CD4-positive, alpha-beta T cell treated with Interferon gamma for 1 hour (primary cell): ENCODE results near the gene SOHLH2.

Experiments
- DNase-seq: peaks from one replicate; pipeline ENCODE4 v3.0.0-alpha.2; 2020

SOHLH2 gene

GRCh38 chr13:36183901-36184300 is 30.5 kb downstream of the SOHLH2 start:
- DNase-seq = no peak

DNA sequence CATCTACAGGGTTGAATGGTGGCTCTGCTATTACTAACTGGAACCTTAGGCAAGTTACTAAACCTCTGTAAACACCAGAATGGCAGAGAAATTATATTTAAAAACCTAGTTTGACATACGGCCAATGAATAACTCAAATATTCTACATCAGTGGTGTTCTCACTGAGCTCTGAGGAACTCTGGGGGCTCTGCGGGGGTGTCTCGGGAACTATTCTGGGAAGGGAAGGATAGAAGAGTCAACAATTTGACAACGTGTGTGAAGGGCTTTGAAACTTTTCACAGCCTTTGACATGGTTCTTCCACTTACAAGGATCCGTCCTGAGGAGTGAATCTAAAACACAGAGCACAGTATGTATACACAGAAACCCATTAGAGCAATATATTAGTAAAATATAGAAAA is 38.7 kb downstream of the SOHLH2 start:
- DNase-seq = no peak

GRCh38 chr13:36174923-36175322 is 39.4 kb downstream of the SOHLH2 start:
- no peak for DNase-seq

DNA sequence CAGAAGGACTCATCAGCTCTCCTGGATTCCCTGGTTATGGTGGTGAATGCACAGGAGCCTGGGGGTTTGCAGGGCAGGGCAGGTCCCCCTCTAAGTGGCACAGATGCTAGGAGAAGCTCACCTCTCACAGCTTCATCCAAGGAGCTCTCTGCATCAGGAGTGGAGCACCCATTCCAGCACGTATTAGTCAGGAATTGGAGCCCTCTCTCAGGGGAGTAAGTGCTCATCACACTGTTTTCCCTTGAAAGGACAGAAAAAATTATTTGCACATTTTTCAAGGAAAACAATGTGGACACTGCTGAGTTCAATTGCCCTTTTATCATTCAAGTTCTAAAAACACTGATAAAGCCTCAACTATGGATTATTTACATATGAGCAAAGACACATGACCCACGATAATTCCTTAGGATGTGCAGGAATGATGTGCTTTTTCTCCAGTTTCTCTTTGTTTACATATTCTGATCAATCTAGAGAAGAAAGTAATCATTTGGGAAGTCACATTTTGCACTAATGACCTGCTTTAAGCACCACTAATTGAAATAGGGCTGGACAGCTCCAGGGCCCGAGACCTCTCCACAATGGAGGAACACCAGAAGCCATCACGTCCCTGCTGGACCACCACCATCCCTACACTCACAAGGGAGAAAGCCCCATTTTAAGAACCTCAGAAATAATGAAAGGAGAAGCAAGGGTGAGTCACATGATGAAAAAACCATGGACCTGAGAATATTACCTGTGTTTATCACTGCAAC is 40.6 kb downstream of the SOHLH2 start:
- no peak for DNase-seq

DNA sequence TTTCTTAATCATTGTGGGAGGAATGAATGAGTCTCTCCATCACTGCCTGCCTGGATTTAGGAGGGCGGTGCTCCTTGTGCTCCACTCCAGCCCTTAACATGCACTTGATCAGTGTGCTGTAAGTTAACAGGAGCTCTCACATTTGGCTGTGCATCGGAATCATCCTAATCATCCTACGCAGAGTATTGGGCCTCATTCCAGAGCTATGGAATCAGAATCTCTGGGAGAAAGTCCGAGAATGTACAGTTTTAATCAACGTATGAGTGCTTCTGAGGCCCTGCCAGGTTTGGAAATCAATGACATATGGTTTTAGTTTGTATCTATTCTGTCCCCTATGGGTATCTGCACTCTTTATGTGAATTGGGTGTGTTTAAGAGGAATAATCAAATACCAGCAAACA is 48.3 kb downstream of the SOHLH2 start:
- DNase-seq = no peak

- DNase-seq = no peak
Measured at GRCh38 chr13:36163809-36164308, 50.5 kb downstream of the SOHLH2 start.

- DNase-seq = no peak
Measured at GRCh38 chr13:36163286-36163685, 51.1 kb downstream of the SOHLH2 start.

DNA sequence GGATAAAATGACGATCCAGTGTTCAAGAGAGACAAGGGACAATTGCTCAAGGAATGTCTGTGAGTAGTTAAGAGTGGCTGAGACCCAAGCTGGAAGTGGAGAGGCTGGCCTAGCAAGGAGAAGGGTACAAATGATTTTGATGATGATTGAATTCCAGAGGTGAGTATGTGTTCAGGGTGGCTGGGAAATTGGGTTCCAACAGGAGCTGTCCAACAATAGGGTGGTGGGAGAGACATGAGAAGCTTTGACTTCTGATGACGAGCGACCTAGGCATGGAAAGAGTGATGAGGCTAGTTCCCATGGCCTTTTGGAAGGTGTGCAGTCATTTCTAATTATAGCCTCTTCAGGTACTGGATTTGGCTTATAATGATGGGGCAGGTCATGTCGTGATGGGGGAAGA is 54.1 kb downstream of the SOHLH2 start:
- no peak for DNase-seq

GRCh38 chr13:36158611-36159010 is 55.7 kb downstream of the SOHLH2 start:
- DNase-seq = no peak

- DNase-seq = no peak
Measured at GRCh38 chr13:36157480-36157879, 56.9 kb downstream of the SOHLH2 start.

DNA sequence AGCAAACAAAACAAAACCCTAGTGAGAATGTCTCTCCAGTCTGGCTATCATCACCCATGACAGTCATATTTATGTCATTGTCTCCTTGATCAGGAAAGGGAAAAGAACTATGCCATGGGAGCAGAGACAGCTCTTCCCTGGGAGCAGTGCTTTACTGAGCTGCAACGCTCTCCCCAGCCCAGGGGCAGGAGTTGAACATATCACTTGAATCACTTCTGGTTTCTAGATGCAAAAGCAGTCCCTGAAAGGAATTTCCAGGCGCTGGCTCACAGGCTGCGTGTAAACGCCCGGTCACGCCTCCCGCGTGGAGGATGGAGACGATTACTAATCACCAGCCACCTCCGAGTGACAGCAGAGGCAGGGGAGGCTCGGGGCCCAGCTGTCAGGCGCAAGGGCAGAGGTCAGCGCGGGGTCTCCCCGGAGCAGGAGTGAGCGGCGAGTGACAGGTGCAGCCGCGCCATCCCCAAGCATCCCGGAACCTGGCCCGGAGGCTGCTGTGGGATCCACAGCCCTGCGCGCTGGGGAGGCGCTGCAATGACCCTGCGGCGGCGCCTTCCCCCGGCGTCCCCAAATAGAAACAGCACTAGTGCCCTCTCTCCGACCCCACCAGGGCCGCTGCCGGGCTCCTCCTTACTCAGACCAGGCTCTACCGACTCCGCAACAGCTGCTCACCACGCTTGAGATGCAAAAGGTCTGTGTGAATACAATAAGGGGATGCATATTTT is 59.6 kb downstream of the SOHLH2 start:
- DNase-seq = no peak

- DNase-seq = no peak
Measured at GRCh38 chr13:36151591-36151990, 62.8 kb downstream of the SOHLH2 start.

GRCh38 chr13:36148446-36148845 is 65.9 kb downstream of the SOHLH2 start:
- DNase-seq = no peak

- DNase-seq = no peak
Measured at GRCh38 chr13:36147330-36147729, 67.0 kb downstream of the SOHLH2 start.

GRCh38 chr13:36146511-36147269 is 67.7 kb downstream of the SOHLH2 start:
- DNase-seq = no peak

DNA sequence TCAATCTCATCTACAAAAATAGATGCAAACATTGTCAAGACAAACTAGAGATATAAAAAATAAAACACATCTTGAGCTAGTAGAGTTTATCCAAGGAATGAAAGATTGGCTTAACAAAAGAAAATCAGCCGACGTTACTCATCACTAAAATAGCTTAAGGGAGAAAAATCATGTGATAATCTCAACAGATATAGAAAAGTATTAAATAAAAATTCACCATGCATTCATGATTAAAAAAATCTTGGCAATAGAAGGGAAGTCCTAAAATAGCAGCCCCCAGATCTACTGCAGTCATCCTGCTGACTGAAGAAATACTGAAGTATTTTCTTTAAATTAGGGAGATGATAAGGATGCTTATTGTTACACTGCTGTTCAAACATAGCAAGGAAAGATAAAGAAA is 70.6 kb downstream of the SOHLH2 start:
- DNase-seq = no peak

DNA sequence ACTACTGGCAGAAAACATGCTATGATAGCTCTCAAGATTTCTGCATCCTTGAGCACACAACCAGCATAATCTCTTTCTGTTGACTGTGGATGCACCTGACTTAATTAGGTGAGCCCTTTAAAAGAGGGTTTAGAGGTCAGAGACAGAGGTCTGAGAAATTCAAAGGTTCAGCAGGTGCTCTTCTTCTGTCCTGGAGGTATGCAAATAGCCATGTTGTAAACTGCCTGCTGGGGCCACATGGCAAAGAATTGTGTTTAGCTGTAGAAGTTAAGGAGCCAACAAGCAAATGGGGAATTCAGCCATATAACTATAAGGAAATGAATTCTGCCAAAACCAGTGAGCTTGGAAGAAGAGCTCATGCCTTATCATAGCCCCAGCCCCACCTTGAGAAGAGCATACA is 71.6 kb downstream of the SOHLH2 start:
- DNase-seq = no peak

DNA sequence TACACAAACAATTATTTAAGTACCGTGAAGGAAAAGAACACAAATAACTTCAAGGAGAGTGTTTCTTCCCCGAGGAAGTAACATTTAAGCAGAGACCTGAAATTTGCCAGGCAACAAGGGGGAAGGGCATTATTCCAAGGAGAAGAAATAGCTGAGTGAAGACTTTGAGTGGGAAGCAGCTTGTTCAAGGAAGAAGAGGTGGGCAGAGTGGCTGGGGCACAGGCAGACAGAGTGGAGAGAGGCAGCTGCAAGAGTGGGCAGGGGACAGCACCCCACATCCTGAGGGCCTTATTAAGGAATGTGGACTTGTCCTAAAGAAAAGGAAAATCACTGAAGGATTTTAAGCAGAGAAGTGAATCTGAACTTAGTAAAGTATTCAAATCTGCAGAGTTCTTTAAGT is 78.5 kb downstream of the SOHLH2 start:
- DNase-seq = no peak

DNA sequence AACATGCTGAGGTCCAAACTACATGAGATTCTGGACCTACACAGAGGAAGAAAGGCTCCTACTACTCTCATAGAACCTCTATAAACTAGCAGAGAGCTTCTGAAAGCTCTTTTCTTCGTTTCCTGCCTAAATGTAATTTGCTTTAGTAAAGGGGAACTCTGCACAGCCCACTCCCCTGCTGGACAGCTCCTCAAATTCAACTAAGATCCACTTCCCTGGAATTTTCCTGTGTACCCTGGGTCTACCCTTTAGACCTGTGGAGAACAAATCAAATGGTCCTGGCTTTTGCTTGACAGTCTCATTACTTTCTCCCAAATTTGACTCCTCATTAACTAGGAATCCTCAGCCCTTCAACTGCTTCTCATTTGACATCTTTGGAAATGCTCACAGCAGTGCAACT is 79.7 kb downstream of the SOHLH2 start:
- DNase-seq = no peak

DNA sequence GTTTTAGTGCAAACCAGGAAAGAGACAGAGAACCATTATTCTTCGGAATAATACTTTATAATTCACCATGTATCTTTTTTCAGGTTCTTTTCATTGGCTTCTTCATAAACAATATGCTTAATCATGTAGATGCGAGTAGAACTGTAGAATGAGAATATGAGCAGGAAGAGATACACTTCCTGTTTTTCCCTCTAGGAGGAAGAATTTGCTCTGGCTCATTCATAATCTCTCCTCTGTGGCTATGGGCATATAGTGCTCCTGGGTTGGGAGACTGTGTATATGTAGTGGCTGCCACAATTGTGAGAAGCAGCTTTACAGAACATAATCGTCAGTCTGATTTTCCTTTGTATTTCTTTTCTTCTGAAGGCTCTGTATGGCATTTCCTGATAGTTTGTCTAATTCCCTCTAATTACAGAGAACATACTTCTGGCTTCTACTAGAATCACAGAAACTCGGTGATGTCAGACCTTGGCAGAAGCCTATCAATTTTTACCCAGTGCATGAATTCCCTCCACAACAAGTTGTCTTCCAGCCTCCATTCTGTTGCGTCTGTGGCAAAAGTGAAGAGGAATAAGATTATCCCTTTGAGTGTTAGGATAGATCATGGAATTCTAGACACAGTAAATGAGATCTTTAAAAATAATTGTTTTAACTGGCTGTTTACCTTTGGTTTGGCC is 80.3 kb downstream of the SOHLH2 start:
- no peak for DNase-seq

GRCh38 chr13:36132376-36132775 is 82.0 kb downstream of the SOHLH2 start:
- DNase-seq = no peak

GRCh38 chr13:36131931-36132297 is 82.4 kb downstream of the SOHLH2 start:
- no peak for DNase-seq
